GM20000 (cell line): ENCODE results near the gene LUZP1.
A peak's percentile ranks its signal among the peaks of the same experiment; 100 is the strongest.

Experiments used
- DNase-seq: peaks from one replicate; pipeline ENCODE4 v3.0.0; 2012; ENCODE audit warnings: low spot score
- TF ChIP-seq, protein P1 (sequence below): IDR thresholded peaks from 2 replicates; pipeline ENCODE4 v1.5.1; 2012; ENCODE audit warnings: mild to moderate bottlenecking, control low read depth; ENCODE audit errors: extremely low read depth, missing control alignments

Gene LUZP1

DNA sequence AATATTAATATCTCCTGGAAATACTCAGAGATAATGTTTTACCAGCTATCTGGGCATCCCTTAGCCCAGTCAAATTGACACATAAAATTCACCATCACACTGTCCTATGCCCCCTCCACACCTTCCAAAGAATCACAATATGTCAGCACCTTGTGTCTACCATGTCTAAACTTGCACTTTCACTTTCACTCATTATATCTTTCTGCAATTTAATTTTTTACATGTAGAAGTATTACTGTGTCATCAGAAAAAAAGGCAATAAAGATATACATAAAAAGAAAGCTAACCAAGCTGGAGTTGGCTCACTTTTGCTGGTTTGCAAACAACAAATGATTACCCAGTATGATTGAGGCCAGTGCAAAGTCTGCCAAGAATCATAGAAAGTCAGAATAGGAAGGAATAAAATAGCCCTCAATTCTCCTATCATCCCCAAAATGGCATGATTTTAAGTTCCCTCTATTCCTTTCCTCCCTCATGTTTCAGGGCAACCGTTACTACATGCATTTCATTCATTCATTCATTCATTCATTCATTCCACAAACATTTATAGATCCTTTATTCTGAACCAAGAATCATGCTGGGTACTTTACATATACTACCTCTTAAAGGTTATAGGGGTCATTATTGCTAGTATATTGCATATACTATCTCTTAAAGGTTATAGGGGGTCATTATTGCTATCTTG lies 5.9 kb upstream of the LUZP1 start:
- TF ChIP-seq, protein P1, sequence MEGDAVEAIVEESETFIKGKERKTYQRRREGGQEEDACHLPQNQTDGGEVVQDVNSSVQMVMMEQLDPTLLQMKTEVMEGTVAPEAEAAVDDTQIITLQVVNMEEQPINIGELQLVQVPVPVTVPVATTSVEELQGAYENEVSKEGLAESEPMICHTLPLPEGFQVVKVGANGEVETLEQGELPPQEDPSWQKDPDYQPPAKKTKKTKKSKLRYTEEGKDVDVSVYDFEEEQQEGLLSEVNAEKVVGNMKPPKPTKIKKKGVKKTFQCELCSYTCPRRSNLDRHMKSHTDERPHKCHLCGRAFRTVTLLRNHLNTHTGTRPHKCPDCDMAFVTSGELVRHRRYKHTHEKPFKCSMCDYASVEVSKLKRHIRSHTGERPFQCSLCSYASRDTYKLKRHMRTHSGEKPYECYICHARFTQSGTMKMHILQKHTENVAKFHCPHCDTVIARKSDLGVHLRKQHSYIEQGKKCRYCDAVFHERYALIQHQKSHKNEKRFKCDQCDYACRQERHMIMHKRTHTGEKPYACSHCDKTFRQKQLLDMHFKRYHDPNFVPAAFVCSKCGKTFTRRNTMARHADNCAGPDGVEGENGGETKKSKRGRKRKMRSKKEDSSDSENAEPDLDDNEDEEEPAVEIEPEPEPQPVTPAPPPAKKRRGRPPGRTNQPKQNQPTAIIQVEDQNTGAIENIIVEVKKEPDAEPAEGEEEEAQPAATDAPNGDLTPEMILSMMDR = no peak
- no peak for DNase-seq

DNA sequence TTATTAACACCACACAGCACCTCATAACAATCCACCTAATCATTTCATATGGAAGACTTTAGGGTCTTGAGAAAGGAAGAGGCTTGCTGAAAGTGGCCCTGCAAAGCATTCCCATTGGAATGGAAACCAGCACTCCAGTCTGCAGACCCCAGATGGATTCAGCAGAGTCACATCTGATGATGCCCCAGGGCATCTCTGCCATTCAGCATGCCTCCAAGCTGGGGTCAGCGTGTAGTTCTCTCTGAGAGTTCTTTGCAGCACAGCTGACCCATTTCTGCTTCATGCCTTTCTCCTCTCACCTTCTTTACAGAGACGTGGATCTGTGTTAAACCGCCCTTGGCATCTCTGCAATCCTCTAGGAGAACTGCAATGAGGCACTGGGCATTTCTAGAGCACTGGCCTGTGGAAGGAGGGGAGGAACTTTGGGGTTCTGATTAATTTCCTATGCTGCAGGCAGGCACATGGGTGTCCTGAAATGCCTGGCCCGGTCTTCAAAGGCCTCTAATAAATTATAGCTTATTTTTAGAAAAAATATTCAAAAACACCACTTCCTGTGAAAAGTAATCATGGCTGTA lies 2.6 kb upstream of the LUZP1 start:
- TF ChIP-seq, protein P1 = no peak
- no peak for DNase-seq

DNA sequence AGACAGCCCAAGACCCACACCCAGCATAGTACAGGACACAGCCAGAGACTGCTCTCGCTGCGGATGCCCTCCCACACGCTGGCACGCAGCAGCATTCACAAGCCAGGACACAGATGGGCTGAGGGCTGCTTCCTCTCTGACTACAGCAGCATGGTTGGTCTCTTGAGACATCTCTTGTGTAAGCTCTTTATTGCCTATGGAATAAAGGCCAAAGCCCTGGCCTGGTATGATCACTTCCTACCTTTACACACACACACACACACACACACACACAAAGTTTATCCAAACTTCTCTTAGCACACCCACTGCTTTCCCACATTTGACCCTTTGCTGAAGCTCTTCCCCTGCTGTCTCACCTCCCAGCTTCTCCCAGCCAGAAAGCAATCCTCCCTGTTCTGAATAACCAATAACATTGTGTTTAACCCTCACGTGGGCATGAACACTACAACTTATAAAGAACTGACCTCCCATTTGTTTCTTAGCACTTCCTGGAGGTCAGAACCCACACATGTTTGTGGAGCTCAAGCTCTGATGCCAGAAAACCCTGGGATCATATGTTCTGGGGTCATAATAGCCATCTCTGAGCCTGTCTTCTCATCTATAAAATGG lies 1.2 kb upstream of the LUZP1 start:
- peak; percentile 49 for DNase-seq
- TF ChIP-seq, protein P1 = no peak

DNA sequence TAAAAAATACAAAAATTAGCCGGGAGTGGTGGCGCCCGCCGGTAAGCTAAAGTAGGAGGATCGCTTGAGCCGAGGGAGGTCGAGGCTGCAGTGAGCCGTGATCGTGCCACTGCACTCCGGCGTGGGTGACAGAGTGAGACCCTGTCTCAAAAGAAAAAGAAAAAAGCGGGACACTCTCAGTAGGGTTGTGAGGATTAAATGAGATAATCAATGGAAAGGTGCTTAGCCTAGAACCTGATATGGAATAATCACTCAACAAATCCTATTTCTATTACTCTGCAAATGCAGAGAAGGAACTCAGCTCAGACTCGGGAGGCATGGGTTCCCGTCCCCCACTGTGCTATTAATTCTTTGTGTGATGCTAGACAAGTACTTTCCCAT lies 529 bp upstream of the LUZP1 start:
- no peak for DNase-seq
- TF ChIP-seq, protein P1 = no peak

DNA sequence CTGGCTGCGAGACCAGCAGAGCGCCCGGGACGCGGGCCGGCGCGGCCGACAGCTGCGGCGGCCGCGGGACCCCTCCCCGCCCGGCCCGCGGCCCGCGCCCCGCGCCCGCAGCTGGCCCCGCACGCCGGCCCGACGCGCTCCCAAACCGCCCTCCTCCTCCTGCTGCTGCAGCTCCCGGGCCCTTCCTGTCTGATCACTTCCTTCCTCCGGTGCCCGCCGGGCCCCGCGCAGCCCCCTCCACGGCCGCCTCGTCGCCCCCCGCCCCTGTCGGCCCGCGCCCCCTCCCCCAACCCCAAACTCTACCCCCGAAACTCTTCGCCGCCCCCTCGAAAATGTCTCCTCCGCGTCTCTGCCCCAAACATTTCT lies 594 bp downstream of the LUZP1 start:
- TF ChIP-seq, protein P1 = no peak
- peak; percentile 79 for DNase-seq

DNA sequence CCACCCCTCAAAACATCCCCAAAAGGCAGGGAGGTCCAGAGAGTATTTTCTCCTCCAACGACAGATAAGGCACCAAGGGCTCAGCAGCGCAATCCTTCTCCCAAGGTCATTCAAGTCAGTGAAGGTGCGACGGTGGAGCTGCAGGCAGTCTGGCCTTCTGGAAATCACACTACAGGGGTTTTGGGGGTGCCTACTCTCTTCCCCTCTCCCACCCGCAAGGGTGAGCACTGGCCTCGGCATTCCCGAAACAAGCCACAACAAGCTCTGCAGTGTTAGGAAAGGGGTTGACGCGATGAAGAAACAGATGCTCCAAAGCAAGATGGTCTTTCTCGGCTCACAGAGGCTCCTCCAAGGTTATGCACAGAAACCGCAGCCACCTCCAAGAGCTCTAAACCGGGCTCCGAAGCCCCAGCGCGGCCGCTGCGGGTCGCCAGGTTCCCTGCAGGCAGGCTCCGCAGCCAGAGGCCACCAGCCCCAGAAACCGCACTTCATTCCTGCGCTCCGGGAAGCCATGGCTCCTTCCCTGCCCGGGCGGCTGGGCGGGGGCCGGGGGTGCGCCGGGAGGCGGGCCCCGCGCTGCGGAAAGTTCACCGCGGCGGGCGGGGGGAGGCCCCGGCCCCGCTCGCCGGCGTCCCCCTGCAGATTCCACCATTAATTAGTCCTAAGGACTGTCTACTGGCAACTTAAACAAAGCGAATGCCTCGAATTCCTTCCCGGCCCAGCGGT lies 1.1 kb downstream of the LUZP1 start:
- peak; percentile 70 for DNase-seq
- TF ChIP-seq, protein P1 = no peak

DNA sequence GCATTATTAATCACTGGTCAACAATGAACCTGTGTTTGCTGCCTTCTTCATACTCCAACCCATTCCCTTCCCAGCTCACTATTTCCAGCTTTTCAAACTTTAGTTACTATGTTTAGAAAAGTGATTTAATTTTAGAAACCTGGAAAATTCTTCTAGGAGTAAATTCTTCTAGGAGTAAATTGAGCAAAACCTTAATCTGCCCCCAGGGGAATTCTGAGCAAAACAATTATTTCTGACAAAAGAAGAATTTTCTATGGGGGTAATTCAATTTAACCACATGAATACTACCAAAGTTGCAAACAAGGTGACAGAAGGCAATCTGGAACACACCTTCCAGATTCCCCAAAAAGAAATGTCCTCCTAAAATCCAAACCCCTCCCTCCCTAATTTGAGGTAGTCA lies 1.8 kb downstream of the LUZP1 start:
- no peak for DNase-seq
- TF ChIP-seq, protein P1 = no peak
